HepG2 (cell line): ENCODE measurements around the gene MAGT1. TPM values are rescaled to one million over a fixed set of nuclear protein-coding genes. Genes with fewer than 3 reads are reported as not detected.
A peak's percentile ranks its signal among the peaks of the same experiment; 100 is the strongest.

ENCODE experiments used
- ATAC-seq: fragments of 200-7000 bp; cut with Tn5 transposase; 3 replicates; pipeline ENCODE4 v1.9.1; 2020; ENCODE audit warnings: mild to moderate bottlenecking, moderate library complexity
- BruUV-seq: library from RNA; stranded (reverse); fragments of 400-500 nt; replicated peaks from 2 replicates; lab custom pipeline; 2021; lab: Mats Ljungman, UMichigan
- CTCF ChIA-PET: fragments of 300-600 bp; formaldehyde crosslinking; extraction: SDS; loops from one replicate; lab custom pipeline; 2021; ENCODE audit warnings: low total read pairs, inconsistent platforms, low intra/inter-chr PET ratio; lab: Yijun Ruan, JAX
- POLR2A ChIA-PET: fragments of 350-600 bp; sonication (Branson Sonifier 250); formaldehyde crosslinking; loops from one replicate; lab custom pipeline; 2020; ENCODE audit warnings: antibody characterized with exemption, inconsistent platforms; lab: Yijun Ruan, JAX
- DNase-seq: peaks from one replicate; pipeline ENCODE4 v3.0.0-alpha.2; 2015; ENCODE audit warnings: low spot score
- FAIRE-seq: peaks from 3 replicates; lab custom pipeline; 2011; peaks lifted over from hg19 to GRCh38; lab: Jason Lieb, UNC
- H2AFZ ChIP-seq: one replicate; pipeline ENCODE4 v1.6.1; 2011; ENCODE audit warnings: low read length, inconsistent platforms
- H3K27ac ChIP-seq: fragments of 300-600 bp; 3 replicates; pipeline ENCODE4 v1.8.0; 2011; ENCODE audit warnings: mixed run types, mild to moderate bottlenecking, mixed read lengths, low read length, inconsistent platforms; ENCODE audit not compliant: insufficient read depth; ENCODE audit errors: extremely low read length
- H3K27me3 ChIP-seq, 2 experiments: fragments of 200-600 bp in 1 of 2; 2 replicates in 1 of 2; 3 replicates in 1 of 2; pipeline versions ENCODE4 v1.6.0 to v1.8.0; 2011; ENCODE audit warnings: low read length in 2 of 2, mild to moderate bottlenecking in 2 of 2, moderate library complexity in 2 of 2, inconsistent platforms in 1 of 2; ENCODE audit not compliant: insufficient read depth in 2 of 2, control insufficient read depth in 1 of 2
- H3K36me3 ChIP-seq, 2 experiments: fragments of 200-600 bp in 1 of 2; replicated peaks in 1 of 2; 2 replicates in 1 of 2; 3 replicates in 1 of 2; pipeline versions ENCODE4 v1.5.1 to v1.8.0; 2011; ENCODE audit warnings: low read length in 2 of 2, inconsistent platforms in 1 of 2; ENCODE audit not compliant: insufficient read depth in 2 of 2, control insufficient read depth in 1 of 2
- H3K4me1 ChIP-seq: 2 replicates; pipeline ENCODE4 v1.5.1; 2012; ENCODE audit warnings: low read length, inconsistent platforms; ENCODE audit not compliant: insufficient read depth
- H3K4me2 ChIP-seq: 2 replicates; pipeline ENCODE4 v1.6.0; 2011; ENCODE audit warnings: low read depth, low read length, inconsistent platforms
- H3K4me3 ChIP-seq, 3 experiments: fragments of 200-600 bp in 1 of 3; sonication (generic), shearing (Covaris generic) in 1 of 3; replicated peaks in 1 of 3; 2 replicates each; pipeline ENCODE4 v1.5.1; 2011 to 2016; ENCODE audit warnings: low read length in 3 of 3, inconsistent platforms in 2 of 3, low read depth in 2 of 3, mild to moderate bottlenecking in 2 of 3, control low read depth in 1 of 3, mixed read lengths in 1 of 3; ENCODE audit not compliant: insufficient read depth in 1 of 3
- H3K79me2 ChIP-seq: one replicate; pipeline ENCODE4 v1.6.1; 2011; ENCODE audit warnings: low read length, inconsistent platforms; ENCODE audit not compliant: insufficient read depth
- H3K9ac ChIP-seq: 2 replicates; pipeline ENCODE4 v1.6.0; 2011; ENCODE audit warnings: mild to moderate bottlenecking, low read depth, low read length, inconsistent platforms; ENCODE audit not compliant: insufficient read depth
- H3K9me3 ChIP-seq: 2 replicates; pipeline ENCODE4 v1.5.1; 2012; ENCODE audit warnings: mild to moderate bottlenecking, low read length
- H4K20me1 ChIP-seq: 2 replicates; pipeline ENCODE4 v1.6.0; 2011; ENCODE audit warnings: inconsistent platforms, mild to moderate bottlenecking, low read length, moderate library complexity; ENCODE audit not compliant: insufficient read depth
- FOXO1 ChIP-seq: sonication (generic); formaldehyde crosslinking; IDR thresholded peaks from 2 replicates; pipeline ENCODE4 v1.4.0; 2020; ENCODE audit warnings: missing genetic modification reagents
- IRF2 ChIP-seq: IDR thresholded peaks from 2 replicates; pipeline ENCODE4 v1.6.1; 2018; ENCODE audit warnings: missing genetic modification reagents, missing compliant biosample characterization
- LCORL ChIP-seq, 2 experiments: fragments of 450-650 bp in 1 of 2; sonication (generic) in 1 of 2; formaldehyde crosslinking in 1 of 2; IDR thresholded peaks; 2 replicates each; pipeline versions ENCODE4 v1.5.0 to v1.6.1; 2017 to 2020; ENCODE audit warnings: antibody characterized with exemption in 1 of 2, missing genetic modification reagents in 1 of 2
- MIXL1 ChIP-seq: IDR thresholded peaks from 2 replicates; pipeline ENCODE4 v1.6.1; 2016
- PHF20 ChIP-seq: sonication (generic); formaldehyde crosslinking; IDR thresholded peaks from 2 replicates; pipeline ENCODE4 v1.5.0; 2020; ENCODE audit warnings: mild to moderate bottlenecking, missing genetic modification reagents
- POLR2AphosphoS5 ChIP-seq: IDR thresholded peaks from 2 replicates; pipeline ENCODE4 v1.6.1; 2012; ENCODE audit warnings: low read depth, low read length
- ZFP36L2 ChIP-seq: sonication (generic); formaldehyde crosslinking; IDR thresholded peaks from 2 replicates; pipeline ENCODE4 v1.4.0; 2020; ENCODE audit warnings: missing genetic modification reagents
- ZNF256 ChIP-seq: sonication (generic); formaldehyde crosslinking; conservative IDR thresholded peaks from 2 replicates; pipeline ENCODE4 v1.4.0; 2020; ENCODE audit warnings: missing genetic modification reagents
- WGBS: methylation state at CpG from one replicate; pipeline ENCODE4 v1.1.6; 2017; ENCODE audit warnings: low lambda C conversion rate; 5-methylcytosine and 5-hydroxymethylcytosine counted together
- in situ Hi-C: cut with HindIII; loops from 2 replicates; pipeline ENCODE4 v1.10.0; 2017; ENCODE audit warnings: low pct_unique_long_range_greater_than_20kb; ENCODE audit not compliant: extremely low pct_ligation_motif_present
- intact Hi-C: fragments of 100-400 bp; cut with micrococcal nuclease; formaldehyde crosslinking; loops from one replicate; pipeline ENCODE4 v1.10.0; 2022; ENCODE audit not compliant: unreplicated experiment
- polyA plus RNA-seq, 8 experiments: library from polyadenylated mRNA; depleted of rRNA in 3 of 8; stranded (reverse) in 7 of 8; unstranded in 1 of 8; fragments of >200 nt; fragmentation: Illumina TruSeq in 4 of 8; extraction: Trizol in 4 of 8; gene quantifications; 2 replicates each; pipeline versions ENCODE4 v1.2.1 to v1.2.3, GENCODE V29; 2011 to 2016; ENCODE audit warnings: low read depth in 4 of 8, missing spikeins in 1 of 8, mixed read lengths in 1 of 8; ENCODE audit not compliant: insufficient read depth in 1 of 8
- total RNA-seq, 5 experiments: library from RNA; depleted of rRNA; stranded (reverse); fragments of >200 nt; fragmentation: Illumina TruSeq; extraction: Trizol; gene quantifications; 2 replicates each; pipeline ENCODE4 v1.2.3, GENCODE V29; 2016; ENCODE audit warnings: low read depth in 1 of 5
- TF ChIP-seq, protein P1 (sequence below): IDR thresholded peaks from 2 replicates; pipeline ENCODE4 v1.6.1; 2016; ENCODE audit warnings: missing genetic modification reagents, missing compliant biosample characterization
- TF ChIP-seq, protein P2 (sequence below): sonication (generic); formaldehyde crosslinking; conservative IDR thresholded peaks from 2 replicates; pipeline ENCODE4 v1.4.0; 2020; ENCODE audit warnings: missing genetic modification reagents
- TF ChIP-seq, protein P3 (sequence below): sonication (generic); formaldehyde crosslinking; IDR thresholded peaks from 2 replicates; pipeline ENCODE4 v1.5.0; 2020; ENCODE audit warnings: mild to moderate bottlenecking, missing genetic modification reagents
- TF ChIP-seq, protein P4 (sequence below): IDR thresholded peaks from 2 replicates; pipeline ENCODE4 v1.6.1; 2016; ENCODE audit warnings: low read depth
- TF ChIP-seq, protein P5 (sequence below): sonication (generic); formaldehyde crosslinking; IDR thresholded peaks from 2 replicates; pipeline ENCODE4 v1.4.0; 2020; ENCODE audit warnings: missing genetic modification reagents, borderline replicate concordance

The MAGT1 gene
- total and polyA plus RNA-seq, 2 of the 13 experiments (the other 11 are each of a cell fraction or from before 2014, with no cell fraction given) = 38.0 to 75.0 TPM

DNA sequence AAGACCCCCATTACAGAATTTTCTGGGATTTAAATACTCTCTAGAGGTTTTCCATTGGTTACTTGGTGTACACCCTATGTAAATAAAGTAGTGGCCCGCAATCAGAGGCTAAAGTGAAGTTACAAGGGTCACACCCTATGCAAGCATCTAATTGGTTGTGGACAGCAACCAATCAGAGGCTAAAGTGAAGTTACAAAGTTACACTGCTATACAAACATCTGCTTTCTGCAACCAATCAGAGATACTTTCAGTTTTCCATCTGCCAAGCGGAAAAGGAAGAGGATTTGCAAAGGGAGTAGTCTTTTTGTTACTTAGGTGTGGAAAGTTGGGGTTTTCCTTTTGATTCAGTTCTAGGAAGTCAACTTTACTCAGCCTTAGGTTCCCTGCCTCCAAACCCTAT, 107.2 kb downstream of the MAGT1 start:
- WGBS = 0% methylated on average over 1 of the region's 2 CpGs
- Histone ChIP-seq H3K9me3 (no peaks in the 10 kb centered on the region), H3K27me3 (no peaks in the 10 kb centered on the region; a peak in 1 of 5 replicates), H3K9ac (peak overlapping the region; percentile 29; the same call in 1 of the 2 replicates), H3K36me3 (no peaks in the 10 kb centered on the region), H3K27ac (peak overlapping the region; percentile 63), H2AFZ (no peak overlapping the region), H3K4me2 (peak overlapping the region; percentile 71), H3K79me2 (peaks cover 31% of the 10 kb centered on the region), H4K20me1 (peaks cover 15% of the 10 kb centered on the region), H3K4me3 (peak overlapping the region; percentile 80 to 84 (median 81)), H3K4me1 (0 out of 2 replicates have a peak, but pooled peaks cover 7% of the 10 kb centered on the region)
- in situ Hi-C loops = no loop called here
- BruUV-seq = no TSS peak
- CTCF ChIA-PET = no interaction called here
- peak; percentile 86 for DNase-seq
- FAIRE-seq = peak; percentile 63
- intact Hi-C loops = loop anchor here (5.0 kb wide), 3 partner anchors 56 to 314 kb away; partner anchors contain the start of genes COX7B, MAGT1 and PGK1
- ATAC-seq = peak; percentile 91
- POLR2A ChIA-PET = interaction anchor here (1.3 kb wide), 1 partner anchor 107 kb away, joined by 3 read pairs; the partner anchor contains the start of gene MAGT1
- TF ChIP-seq PHF20 (CRISPR knock-in tag) = 0 out of 2 replicates have a peak, but pooled peaks have one; percentile 24
- TF ChIP-seq, protein P1, sequence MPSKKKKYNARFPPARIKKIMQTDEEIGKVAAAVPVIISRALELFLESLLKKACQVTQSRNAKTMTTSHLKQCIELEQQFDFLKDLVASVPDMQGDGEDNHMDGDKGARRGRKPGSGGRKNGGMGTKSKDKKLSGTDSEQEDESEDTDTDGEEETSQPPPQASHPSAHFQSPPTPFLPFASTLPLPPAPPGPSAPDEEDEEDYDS (CRISPR knock-in tag) = peak; percentile 18; the same call in 1 of the 2 replicates
- TF ChIP-seq, protein P2, sequence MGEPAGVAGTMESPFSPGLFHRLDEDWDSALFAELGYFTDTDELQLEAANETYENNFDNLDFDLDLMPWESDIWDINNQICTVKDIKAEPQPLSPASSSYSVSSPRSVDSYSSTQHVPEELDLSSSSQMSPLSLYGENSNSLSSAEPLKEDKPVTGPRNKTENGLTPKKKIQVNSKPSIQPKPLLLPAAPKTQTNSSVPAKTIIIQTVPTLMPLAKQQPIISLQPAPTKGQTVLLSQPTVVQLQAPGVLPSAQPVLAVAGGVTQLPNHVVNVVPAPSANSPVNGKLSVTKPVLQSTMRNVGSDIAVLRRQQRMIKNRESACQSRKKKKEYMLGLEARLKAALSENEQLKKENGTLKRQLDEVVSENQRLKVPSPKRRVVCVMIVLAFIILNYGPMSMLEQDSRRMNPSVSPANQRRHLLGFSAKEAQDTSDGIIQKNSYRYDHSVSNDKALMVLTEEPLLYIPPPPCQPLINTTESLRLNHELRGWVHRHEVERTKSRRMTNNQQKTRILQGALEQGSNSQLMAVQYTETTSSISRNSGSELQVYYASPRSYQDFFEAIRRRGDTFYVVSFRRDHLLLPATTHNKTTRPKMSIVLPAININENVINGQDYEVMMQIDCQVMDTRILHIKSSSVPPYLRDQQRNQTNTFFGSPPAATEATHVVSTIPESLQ (CRISPR knock-in tag) = no peak
- 0 out of 2 replicates have a peak, but pooled peaks have one; percentile 38 for TF ChIP-seq POLR2AphosphoS5
- TF ChIP-seq, protein P3, sequence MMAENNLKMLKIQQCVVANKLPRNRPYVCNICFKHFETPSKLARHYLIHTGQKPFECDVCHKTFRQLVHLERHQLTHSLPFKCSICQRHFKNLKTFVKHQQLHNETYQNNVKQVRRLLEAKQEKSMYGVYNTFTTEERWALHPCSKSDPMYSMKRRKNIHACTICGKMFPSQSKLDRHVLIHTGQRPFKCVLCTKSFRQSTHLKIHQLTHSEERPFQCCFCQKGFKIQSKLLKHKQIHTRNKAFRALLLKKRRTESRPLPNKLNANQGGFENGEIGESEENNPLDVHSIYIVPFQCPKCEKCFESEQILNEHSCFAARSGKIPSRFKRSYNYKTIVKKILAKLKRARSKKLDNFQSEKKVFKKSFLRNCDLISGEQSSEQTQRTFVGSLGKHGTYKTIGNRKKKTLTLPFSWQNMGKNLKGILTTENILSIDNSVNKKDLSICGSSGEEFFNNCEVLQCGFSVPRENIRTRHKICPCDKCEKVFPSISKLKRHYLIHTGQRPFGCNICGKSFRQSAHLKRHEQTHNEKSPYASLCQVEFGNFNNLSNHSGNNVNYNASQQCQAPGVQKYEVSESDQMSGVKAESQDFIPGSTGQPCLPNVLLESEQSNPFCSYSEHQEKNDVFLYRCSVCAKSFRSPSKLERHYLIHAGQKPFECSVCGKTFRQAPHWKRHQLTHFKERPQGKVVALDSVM = no peak
- TF ChIP-seq, protein P4, sequence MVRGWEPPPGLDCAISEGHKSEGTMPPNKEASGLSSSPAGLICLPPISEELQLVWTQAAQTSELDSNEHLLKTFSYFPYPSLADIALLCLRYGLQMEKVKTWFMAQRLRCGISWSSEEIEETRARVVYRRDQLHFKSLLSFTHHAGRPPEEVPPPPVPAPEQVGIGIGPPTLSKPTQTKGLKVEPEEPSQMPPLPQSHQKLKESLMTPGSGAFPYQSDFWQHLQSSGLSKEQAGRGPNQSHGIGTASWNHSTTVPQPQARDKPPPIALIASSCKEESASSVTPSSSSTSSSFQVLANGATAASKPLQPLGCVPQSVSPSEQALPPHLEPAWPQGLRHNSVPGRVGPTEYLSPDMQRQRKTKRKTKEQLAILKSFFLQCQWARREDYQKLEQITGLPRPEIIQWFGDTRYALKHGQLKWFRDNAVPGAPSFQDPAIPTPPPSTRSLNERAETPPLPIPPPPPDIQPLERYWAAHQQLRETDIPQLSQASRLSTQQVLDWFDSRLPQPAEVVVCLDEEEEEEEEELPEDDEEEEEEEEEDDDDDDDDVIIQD = peak; percentile 30; the same call in 1 of the 2 replicates
- TF ChIP-seq ZFP36L2 = no peak
- no peak for TF ChIP-seq LCORL (IDR thresholded peaks at IDR 0.05)
- no peak for TF ChIP-seq LCORL (CRISPR knock-in tag; IDR thresholded peaks at IDR 0.05)
- TF ChIP-seq MIXL1 (CRISPR knock-in tag) = no peak
- no peak for TF ChIP-seq FOXO1 (CRISPR knock-in tag)
- no peak for TF ChIP-seq ZNF256 (CRISPR knock-in tag)
- TF ChIP-seq, protein P5, sequence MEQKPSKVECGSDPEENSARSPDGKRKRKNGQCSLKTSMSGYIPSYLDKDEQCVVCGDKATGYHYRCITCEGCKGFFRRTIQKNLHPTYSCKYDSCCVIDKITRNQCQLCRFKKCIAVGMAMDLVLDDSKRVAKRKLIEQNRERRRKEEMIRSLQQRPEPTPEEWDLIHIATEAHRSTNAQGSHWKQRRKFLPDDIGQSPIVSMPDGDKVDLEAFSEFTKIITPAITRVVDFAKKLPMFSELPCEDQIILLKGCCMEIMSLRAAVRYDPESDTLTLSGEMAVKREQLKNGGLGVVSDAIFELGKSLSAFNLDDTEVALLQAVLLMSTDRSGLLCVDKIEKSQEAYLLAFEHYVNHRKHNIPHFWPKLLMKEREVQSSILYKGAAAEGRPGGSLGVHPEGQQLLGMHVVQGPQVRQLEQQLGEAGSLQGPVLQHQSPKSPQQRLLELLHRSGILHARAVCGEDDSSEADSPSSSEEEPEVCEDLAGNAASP = no peak
- TF ChIP-seq IRF2 (CRISPR knock-in tag) = peak; percentile 80
